Chondrocyte (in vitro differentiated cells): Measurements from ENCODE around the gene IGF1R. TPM values are rescaled to one million over a fixed set of nuclear protein-coding genes. Genes with fewer than 3 reads are reported as not detected.

Experiments used
- DNase-seq: peaks from one replicate; pipeline ENCODE4 v3.0.0; 2021; ENCODE audit warnings: mixed read lengths, low spot score
- H3K27ac Mint-ChIP-seq: one replicate; pipeline ENCODE4 v1.8.0; 2021; ENCODE audit warnings: mild to moderate bottlenecking, moderate library complexity, mixed read lengths; ENCODE audit not compliant: unreplicated experiment
- H3K27me3 Mint-ChIP-seq: 2 replicates; pipeline ENCODE4 v1.8.0; 2021; ENCODE audit warnings: low read depth, mixed read lengths
- H3K36me3 Mint-ChIP-seq: 2 replicates; pipeline ENCODE4 v1.8.0; 2021; ENCODE audit warnings: low read depth, mixed read lengths
- H3K4me1 Mint-ChIP-seq: 2 replicates; pipeline ENCODE4 v1.8.0; 2021; ENCODE audit warnings: low read depth, mild to moderate bottlenecking, mixed read lengths
- H3K4me3 Mint-ChIP-seq: one replicate; pipeline ENCODE4 v1.8.0; 2021; ENCODE audit warnings: mild to moderate bottlenecking, moderate library complexity, mixed read lengths; ENCODE audit not compliant: unreplicated experiment
- H3K9me3 Mint-ChIP-seq: 2 replicates; pipeline ENCODE4 v1.8.0; 2021; ENCODE audit warnings: low read depth, mixed read lengths
- CTCF ChIP-seq: fragments of 200-600 bp; sonication (generic); IDR thresholded peaks from 2 replicates; pipeline ENCODE4 v1.5.0; 2021; ENCODE audit warnings: antibody characterized with exemption, mild to moderate bottlenecking, moderate library complexity
- total RNA-seq: library from RNA; stranded (reverse); gene quantifications from 3 replicates; pipeline ENCODE4 v1.2.1, GENCODE V29; 2021

The IGF1R gene
- total RNA-seq, 1 donor from 2014 or later = 119 TPM

DNA sequence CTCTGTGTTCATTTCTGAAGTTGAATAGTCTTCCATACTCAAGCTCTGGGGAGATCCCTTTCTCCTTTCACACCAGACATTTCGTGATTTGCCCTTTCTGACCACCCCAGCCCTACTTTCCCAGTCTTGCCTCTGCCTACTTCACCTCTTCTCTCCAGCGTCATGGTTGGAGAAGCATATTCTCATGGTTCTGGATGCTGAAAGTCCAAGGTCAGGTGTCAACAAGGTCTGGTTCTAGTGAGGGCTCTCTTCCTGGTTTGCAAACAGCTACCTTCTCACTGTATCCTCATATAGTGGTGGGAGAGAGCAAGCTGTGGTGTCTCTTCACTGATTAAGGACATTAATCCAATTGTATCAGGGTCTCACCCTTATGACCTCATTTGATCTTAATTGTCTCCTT lies 169.4 kb downstream of the IGF1R start:
- Mint-ChIP-seq H3K9me3 (no peaks in the 10 kb centered on the region), H3K4me3 (no peak overlapping the region), H3K27ac (no peak overlapping the region), H3K4me1 (peaks cover 8% of the 10 kb centered on the region), H3K27me3 (no peaks in the 10 kb centered on the region), H3K36me3 (peaks cover 1% of the 10 kb centered on the region)
- DNase-seq = no peak
- TF ChIP-seq CTCF = no peak

- no peak for DNase-seq
Measured at GRCh38 chr15:98823012-98823458, 174.7 kb downstream of the IGF1R start.

DNA sequence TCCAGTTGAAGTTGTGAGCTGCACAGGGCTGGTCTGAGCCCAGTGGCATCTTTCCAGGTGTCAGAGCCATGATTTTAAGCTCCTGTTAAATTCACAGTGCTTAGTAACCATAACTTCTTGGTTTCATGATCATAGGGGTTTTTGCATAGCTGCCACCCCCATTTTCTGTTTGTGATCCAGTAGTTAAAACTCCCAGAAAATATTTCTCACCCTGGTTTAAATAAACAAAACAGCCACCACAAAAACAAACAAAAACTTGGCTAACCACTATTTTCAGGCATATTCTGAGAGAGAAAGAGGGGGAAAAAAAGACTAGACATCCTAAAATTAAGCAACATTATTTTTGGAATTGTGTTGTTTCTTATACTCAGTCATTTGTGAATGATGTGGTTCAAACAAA lies 175.3 kb downstream of the IGF1R start:
- no peak for DNase-seq
- H3K27ac Mint-ChIP-seq = peak overlapping the region; percentile 61
- peaks cover 26% of the 10 kb centered on the region for H3K4me1 Mint-ChIP-seq

More at GRCh38 chr15:98823012-98823458, 174.7 kb downstream of the IGF1R start:
- Mint-ChIP-seq H3K4me1 (peaks cover 26% of the 10 kb centered on the region), H3K27ac (peak overlapping the region; percentile 64), H3K36me3 (no peaks in the 10 kb centered on the region), H3K4me3 (no peak overlapping the region), H3K27me3 (no peaks in the 10 kb centered on the region), H3K9me3 (no peaks in the 10 kb centered on the region)
- no peak for TF ChIP-seq CTCF

DNA sequence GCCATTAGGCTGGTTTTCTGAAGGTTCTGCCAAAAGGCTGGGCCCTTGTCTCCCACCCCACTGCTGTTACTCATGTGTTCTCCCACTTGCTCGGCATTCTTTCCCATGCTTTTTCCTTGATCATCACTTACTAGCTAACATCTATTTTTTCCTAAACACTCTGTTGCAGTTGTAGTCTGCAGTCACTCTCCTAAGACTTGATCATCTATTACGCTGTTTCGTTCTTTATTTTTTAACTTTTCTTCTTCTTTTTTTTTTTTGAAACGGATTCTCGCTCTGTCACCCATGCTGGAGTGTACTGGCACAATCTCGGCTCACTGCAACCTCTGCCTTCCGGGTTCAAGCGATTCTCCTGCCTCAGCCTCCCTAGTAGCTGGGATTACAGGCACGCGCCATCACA lies 176.3 kb downstream of the IGF1R start:
- Mint-ChIP-seq H3K4me1 (peaks cover 26% of the 10 kb centered on the region), H3K36me3 (peaks cover 2% of the 10 kb centered on the region), H3K27me3 (no peaks in the 10 kb centered on the region), H3K27ac (no peak overlapping the region), H3K4me3 (no peak overlapping the region), H3K9me3 (peaks cover 4% of the 10 kb centered on the region)
- no peak for TF ChIP-seq CTCF
- no peak for DNase-seq

More for the DNA sequence above, 175.3 kb downstream of the IGF1R start:
- H3K36me3 Mint-ChIP-seq = no peaks in the 10 kb centered on the region
- H3K9me3 Mint-ChIP-seq = no peaks in the 10 kb centered on the region
- TF ChIP-seq CTCF = no peak
- no peaks in the 10 kb centered on the region for H3K27me3 Mint-ChIP-seq
- H3K4me3 Mint-ChIP-seq = no peak overlapping the region

DNA sequence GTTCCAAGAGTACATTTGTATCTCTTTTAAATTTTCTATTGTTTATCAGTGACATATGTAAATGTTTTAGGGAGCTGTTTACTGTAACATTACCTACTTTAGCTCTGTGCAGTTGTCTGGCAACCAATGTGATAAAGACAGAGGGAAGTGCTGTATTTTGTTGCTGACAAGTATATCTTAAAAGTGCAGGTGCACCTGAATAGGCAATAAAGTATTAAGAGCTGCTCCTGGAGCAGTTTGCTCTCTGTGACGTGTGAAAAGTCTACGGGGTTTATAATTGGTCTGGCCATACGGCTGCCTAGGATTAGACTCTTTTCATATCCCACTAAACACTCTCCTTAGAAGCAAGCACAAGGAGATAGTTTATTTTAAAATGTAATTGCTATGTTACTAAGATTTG lies 178.3 kb downstream of the IGF1R start:
- Mint-ChIP-seq H3K4me3 (no peak overlapping the region), H3K36me3 (peaks cover 16% of the 10 kb centered on the region), H3K27me3 (no peaks in the 10 kb centered on the region), H3K27ac (no peak overlapping the region), H3K9me3 (peaks cover 20% of the 10 kb centered on the region), H3K4me1 (peaks cover 26% of the 10 kb centered on the region)
- DNase-seq = no peak
- no peak for TF ChIP-seq CTCF
